Activated CD4-positive, alpha-beta T cell treated with anti-CD3 and anti-CD28 coated beads, Interleukin-2, amount 50 U/mL, for 4 hours (primary cell): ENCODE measurements around the gene ALG13.
"Not testable (repeated sequence)": the region's sequence is repeated elsewhere in the genome, so short reads cannot be mapped to it uniquely, and the experiment has no call there.

Experiments used
- DNase-seq, 2 experiments: peaks; one replicate each; pipeline ENCODE4 v3.0.0-alpha.2; 2020

The ALG13 gene

DNA sequence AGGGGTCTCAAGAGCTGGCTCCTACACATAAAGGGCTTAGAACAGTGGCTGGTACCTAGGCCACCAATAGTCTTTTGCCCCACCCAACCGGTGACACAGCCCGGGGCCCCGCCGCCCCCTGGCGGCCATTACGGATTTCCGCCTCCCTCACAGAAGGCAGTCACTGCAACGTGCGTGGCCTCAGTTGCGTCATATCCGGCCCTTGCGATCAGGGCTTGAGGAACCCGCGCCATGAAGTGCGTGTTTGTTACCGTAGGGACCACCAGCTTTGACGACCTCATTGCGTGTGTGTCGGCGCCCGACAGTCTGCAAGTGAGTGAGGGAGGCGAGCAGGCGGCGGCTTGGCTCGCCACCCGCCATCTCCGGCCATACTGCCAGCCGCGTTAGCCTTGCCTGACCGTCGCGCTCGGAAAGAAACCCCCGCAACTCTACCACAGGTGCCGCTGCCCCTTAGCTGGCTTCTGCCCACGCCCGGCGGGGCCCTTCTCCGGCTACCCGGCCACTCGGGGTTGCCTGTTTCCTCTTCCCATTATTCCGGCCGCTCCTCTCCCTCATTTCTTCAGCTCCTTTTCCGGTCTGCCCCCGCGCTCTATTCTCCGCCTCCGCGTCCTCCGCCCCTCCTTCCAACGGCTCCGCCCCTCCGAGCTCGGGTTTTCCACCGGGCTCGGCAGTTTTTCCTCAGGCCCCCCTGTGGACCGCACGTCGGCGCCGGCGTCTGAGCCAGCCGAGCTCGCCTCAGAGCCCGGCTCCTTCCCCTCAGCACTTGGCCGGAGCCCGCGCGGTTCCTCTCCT, at the start of gene ALG13:
Gene ALG13, plus strand, starts transcription at position 183 of the 792 bp plus-strand sequence. Its CDS starts 49 bp downstream, at position 232.
- DNase-seq = peak; percentile 81 to 86

DNA sequence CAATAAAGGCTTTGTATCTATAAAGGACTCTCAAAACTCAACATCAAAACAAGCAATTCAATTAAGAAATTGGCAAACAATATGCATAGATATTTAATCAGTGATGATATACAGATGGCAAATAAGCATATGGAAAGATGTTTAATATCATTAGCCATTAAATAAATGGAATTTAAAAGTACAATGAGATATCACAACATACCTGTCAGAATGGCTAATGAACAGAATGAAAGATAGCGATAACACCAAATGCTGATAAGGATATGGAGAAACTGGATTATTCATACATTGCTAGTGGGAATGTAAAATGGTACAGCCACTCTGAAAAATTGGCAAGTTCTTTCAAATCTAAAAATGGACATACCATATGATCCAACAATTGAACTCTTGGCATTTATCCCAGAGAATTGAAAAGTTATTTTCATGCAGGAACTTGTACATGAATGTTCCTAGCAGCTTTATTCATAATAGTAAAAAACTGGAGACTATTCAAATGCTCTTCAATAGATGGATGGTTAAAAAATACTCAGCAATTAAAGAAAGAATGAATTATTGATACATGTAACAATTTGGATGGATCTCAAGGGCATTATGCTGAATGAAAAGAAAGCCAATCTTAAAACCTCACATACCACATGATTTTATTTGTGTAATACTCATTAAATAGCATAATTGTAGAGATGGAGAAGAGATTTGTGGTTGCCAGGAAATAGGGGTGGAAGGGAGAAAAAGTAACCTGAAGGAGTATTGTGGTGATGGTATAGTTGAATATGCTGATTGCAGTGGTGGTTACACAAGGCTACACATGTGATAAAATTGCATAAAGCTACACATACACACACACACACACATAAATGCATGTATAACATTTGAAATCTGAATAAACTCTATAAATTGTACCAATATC, 45.9 kb upstream of the ALG13 start:
- DNase-seq = no peak

DNA sequence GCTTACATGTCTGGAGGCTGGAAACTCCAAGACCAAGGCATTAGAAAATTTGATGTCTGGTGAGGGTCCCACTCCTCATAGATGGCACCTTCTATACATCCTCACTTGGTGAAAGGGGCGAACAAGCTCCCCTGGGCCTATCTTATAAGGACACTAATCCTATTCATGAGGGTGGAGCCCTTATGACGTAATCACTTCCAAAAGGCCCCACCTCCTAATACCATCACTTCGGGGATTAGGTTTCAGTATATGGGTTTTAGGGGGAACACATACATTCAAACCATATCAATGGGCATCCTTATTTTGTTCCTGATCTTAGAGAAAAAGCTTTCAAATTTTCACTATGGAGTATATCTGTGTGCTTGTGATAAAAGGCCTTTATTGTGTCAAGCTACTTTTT, 39.0 kb upstream of the ALG13 start:
- no peak for DNase-seq

DNA sequence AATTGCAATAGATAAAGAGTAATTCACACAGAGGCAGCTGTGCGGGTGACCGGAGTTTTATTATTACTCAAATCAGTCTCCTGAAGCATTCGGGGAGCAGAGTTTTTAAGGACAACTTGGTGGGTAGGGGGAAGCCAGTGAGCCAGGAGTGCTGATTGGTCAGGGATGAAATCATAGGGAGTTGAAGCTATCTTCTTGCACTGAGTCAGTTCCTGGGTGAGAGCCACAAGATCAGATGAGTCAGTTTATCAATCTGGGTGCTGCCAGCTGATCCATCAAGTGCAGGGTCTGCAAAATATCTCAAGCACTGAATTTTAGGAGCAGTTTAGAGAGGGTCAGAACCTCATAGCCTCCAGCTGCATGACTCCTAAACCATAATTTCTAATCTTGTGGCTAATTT, 35.8 kb upstream of the ALG13 start:
- not testable (repeated sequence) for DNase-seq

- DNase-seq = no peak
Measured at GRCh38 chrX:111645607-111646006, 35.4 kb upstream of the ALG13 start.

DNA sequence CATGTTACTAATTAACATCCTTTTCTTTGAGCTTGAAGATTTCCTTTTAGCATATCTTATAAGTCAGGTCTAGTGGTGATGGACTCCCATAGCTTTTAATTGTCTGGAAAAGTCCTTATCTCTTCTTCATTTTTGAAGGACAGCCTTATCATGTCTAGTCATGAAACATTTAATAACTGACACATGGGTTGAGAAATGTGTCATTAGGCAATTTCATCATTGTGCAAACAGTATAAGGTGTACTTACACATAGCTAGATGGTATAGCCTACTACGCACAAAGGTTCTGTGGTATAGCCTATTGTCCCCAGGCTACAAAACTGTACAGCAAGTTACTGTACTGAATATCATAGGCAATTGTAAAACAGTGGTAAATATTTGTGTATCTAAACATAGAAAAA, 34.5 kb upstream of the ALG13 start:
- DNase-seq = no peak

DNA sequence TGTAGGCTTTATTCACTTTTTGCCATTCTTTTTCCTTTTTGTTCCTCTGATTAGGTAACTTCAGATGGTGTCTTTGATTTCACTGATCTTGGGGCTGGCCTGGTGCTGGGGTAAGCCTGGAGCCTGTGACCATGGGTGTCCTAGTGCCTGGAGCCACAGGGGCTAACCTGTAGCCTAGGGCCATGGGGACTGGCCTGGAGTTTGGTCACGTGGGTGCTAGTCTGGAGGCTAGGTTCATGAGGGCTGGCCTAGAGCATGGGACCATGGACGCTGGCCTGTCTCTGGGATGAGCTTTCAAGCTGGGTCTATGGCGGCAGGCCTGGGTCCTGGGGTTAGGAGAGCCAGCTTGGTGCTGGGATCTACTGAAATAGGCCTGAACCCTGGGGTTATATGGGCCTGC, 32.2 kb upstream of the ALG13 start:
- no peak for DNase-seq

- DNase-seq = no peak
Measured at GRCh38 chrX:111649638-111650037, 31.3 kb upstream of the ALG13 start.

DNA sequence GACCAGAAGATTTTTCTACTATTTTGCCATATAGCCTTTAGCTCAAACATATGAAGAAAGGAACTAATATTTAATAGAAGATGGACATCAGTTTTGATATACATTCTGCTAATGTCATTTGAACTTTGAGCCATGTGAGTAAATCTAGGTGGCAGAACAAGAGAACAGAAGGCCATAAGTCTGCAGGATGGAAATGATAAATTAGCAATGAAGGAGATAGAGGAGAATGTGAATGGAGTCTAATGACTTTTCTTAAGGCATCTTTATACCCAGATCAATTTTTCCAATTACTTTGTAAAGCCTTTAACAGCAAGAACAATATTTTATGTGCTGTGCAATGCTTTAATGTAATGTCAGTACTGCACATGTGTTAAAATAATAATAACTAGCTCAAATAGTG, 30.1 kb upstream of the ALG13 start:
- DNase-seq = no peak

DNA sequence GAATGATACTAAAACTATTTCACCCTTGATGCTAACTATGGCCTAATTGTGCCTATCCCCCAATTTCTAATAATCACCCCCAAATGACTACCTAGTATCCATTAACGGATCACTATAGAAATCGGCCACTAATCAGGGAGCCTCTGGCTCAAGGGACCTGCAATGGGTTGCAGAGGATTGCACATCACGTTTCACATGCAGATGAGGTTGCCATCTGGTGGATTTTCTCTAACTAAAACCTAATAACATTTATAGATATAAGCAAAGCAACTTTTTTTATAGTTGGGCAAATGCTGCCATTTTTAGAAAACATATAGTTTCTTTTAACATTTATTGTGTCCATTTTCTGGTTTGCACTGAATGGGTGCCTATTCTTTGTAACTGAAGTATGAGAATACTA, 28.3 kb upstream of the ALG13 start:
- no peak for DNase-seq

- DNase-seq = no peak
Measured at GRCh38 chrX:111661241-111661640, 19.7 kb upstream of the ALG13 start.

DNA sequence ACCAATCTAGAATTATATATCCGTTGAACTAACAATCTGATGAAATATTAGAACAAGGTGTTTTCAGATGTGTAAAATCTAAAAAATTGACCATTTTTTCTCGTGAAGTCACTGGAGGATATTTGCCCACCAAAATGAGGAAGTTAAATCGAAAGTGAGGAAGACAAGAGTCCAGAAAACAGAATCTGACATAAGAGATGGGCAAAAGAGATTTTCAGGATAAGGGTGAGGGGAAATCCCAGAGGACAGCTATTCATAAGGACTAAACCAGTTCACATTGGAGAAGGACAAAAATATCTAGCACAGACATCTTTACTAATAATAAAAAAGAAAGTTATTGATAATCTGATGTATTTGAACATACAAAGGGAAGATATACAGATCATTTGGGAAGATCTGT, 18.7 kb upstream of the ALG13 start:
- DNase-seq = no peak

GRCh38 chrX:111671668-111672067, 9.3 kb upstream of the ALG13 start:
- DNase-seq = no peak

GRCh38 chrX:111687305-111687704, 6.3 kb downstream of the ALG13 start:
- no peak for DNase-seq

DNA sequence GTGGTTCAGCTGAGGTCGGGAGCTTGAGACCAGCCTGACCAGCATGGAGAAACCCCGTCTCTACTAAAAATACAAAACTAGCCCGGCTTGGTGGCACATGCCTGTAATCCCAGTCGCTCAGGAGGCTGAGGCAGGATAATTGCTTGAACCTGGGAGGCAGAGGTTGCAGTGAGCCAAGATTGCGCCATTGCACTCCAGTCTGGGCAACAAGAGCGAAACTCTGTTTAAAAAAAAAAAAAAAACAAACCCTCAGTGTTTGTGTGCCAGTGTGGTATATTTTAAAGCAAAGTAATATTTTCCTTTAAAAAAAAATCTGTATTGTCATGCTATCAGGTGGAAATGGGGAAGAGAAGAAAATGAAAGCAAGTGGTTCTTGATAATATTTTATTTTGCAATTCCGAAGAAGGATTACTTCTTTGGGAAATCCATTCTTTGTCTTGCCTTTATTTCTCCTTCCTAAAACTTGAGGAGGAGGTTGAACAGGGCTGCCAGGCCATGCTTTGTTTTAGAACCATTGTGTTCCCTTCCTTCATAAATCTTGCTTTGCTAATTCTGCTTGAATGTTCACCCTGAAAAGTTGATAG, 14.4 kb downstream of the ALG13 start:
- DNase-seq = no peak

- DNase-seq = no peak
Measured at GRCh38 chrX:111719426-111720210, 38.6 kb downstream of the ALG13 start.

- DNase-seq = no peak
Measured at GRCh38 chrX:111728096-111728495, 47.1 kb downstream of the ALG13 start.

DNA sequence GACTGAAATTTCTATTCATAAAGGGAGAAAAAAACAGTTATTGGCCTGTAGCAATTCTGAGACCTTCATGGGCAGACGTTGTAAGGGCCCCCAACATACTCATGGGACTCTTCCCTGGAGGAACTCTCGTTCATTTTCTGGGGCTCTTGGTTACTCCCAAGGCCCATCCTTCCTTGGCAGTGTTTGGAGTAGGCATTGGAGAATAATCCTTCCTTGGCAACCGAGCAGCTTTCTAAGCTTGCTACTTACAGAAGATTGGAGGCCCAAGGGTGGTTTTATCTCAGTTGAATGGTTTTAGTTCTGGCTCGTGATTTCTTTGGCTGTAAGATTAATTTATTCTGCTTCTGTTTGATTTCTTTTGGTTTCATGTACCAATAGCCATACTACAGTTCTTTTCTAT, 50.4 kb downstream of the ALG13 start:
- no peak for DNase-seq

- DNase-seq = no peak
Measured at GRCh38 chrX:111736571-111736970, 55.6 kb downstream of the ALG13 start.

GRCh38 chrX:111742018-111742417, 61.0 kb downstream of the ALG13 start:
- DNase-seq = no peak

GRCh38 chrX:111743316-111743715, 62.3 kb downstream of the ALG13 start:
- no peak for DNase-seq

DNA sequence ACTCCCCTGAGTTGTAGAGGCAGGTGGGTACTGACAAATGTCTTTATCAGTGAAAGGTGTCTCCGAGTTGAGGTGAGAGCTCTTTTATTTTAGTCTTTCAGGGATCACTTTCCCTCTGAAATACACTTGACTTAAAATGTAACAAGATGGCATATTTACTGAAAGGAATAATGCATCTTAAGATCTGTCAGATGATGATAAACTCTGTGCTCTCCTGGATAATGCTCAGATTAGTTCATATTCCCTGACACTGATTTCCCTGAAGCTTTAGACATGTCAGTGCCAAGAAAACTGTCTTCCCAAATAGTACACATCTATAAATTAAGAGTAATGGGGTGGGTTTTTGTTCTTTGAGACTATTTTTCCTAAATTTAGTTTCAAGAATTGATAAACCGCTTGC, 75.5 kb downstream of the ALG13 start:
- DNase-seq = no peak

GRCh38 chrX:111759686-111760085, 78.7 kb downstream of the ALG13 start:
- DNase-seq = no peak
